Thyroid gland (tissue), 4 donors: ENCODE measurements around the gene FAM210A. TPM values are rescaled to one million over a fixed set of nuclear protein-coding genes. Genes with fewer than 3 reads are reported as not detected.

ENCODE experiments used
- DNase-seq, 2 donors: peaks; one replicate each; pipeline ENCODE4 v3.0.0-alpha.2; 2019
- H3K27ac ChIP-seq, 3 donors: fragments of 200-600 bp; sonication (generic); 1 replicate in 2 of 3; 2 replicates in 1 of 3; pipeline ENCODE4 v1.5.1; 2016 to 2019; ENCODE audit warnings: mild to moderate bottlenecking in 1 of 3, moderate library complexity in 1 of 3
- H3K27me3 ChIP-seq: fragments of 200-600 bp; sonication (generic); one replicate; pipeline ENCODE4 v1.5.1; 2019
- H3K36me3 ChIP-seq, 2 donors: fragments of 200-600 bp; sonication (generic); one replicate each; pipeline ENCODE4 v1.5.1; 2016 to 2019
- H3K4me1 ChIP-seq, 2 donors: fragments of 200-600 bp; sonication (generic); one replicate each; pipeline ENCODE4 v1.5.1; 2017 to 2019
- H3K4me3 ChIP-seq, 3 donors: fragments of 200-600 bp; sonication (generic); replicated peaks in 1 of 3; 1 replicate in 2 of 3; 2 replicates in 1 of 3; pipeline ENCODE4 v1.5.1; 2016; ENCODE audit warnings: mild to moderate bottlenecking in 1 of 3
- H3K9me3 ChIP-seq: fragments of 200-600 bp; sonication (generic); one replicate; pipeline ENCODE4 v1.5.1; 2017
- POLR2A ChIP-seq, 2 donors: fragments of 450-650 bp; IDR thresholded peaks; one replicate each; pipeline ENCODE4 v1.6.1; 2017; ENCODE audit warnings: antibody characterized with exemption in 2 of 2, mild to moderate bottlenecking in 2 of 2, moderate library complexity in 1 of 2
- WGBS, 2 donors: methylation state at CpG; one replicate each; pipeline ENCODE4 v1.1.5; 2017; 5-methylcytosine and 5-hydroxymethylcytosine counted together
- intact Hi-C: fragments of 100-400 bp; cut with DNase I; formaldehyde crosslinking; loops from one replicate; pipeline ENCODE4 v1.15.1; 2023
- total RNA-seq, 4 donors: library from RNA; depleted of rRNA; stranded (reverse); fragments of >200 nt; gene quantifications; one replicate each; pipeline ENCODE4 v1.2.3, GENCODE V29; 2016
- TF ChIP-seq, protein P1 (sequence below), 6 experiments: fragments of 200-600 bp in 3 of 6; fragments of 450-650 bp in 3 of 6; sonication (generic) in 3 of 6; IDR thresholded peaks; one replicate each; pipeline ENCODE4 v1.5.1; 2016 to 2019; ENCODE audit warnings: antibody characterized with exemption in 6 of 6, mild to moderate bottlenecking in 2 of 6, inconsistent platforms in 1 of 6, moderate library complexity in 1 of 6

Gene FAM210A, protein sequence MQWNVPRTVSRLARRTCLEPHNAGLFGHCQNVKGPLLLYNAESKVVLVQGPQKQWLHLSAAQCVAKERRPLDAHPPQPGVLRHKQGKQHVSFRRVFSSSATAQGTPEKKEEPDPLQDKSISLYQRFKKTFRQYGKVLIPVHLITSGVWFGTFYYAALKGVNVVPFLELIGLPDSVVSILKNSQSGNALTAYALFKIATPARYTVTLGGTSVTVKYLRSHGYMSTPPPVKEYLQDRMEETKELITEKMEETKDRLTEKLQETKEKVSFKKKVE
- total RNA-seq, result 10 to 100 TPM in 3 of 4 donors, 1 to 10 TPM in 1; 9.1 to 13.8 (median 12.1) TPM

DNA sequence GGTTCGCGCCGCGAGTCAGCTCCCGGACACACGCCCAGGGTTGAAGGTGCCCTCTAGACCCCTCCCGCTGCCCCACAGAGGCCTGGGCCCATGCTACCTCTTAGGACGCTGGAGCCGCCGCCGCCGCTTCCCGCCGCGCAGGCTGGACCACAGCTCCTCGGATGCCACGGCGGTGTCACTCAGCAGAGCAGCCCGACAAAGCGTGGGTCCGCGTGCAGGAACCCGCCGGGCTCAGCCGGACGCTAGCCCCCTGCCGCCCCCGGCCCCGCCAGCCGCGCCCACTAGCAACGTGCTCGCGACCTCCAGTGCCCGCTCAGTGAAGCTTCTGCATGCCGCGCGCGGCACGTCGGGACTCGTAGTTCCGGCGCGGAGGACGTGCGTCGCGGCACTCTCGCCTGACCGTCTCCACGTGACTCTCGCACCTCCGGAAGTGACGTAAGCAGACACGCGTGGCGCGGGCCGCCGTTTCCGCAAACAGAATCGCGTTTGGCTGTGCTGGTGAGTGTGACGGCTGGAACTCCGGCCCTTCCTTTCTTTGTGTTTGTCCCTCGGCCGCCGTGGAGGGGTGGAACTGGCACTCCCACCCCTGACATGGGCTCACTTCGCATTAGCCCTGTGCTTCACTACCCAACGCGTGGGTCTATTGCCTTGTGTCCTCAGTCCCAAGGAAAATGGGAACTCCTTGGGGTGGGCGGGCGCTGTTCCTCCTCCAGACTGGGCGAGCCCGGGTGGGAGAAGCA is at the start of gene FAM210A, which contains the start of gene RNMT:
Gene FAM210A, minus strand, starts transcription at position 327 of the 740 bp plus-strand sequence. CDS start 44,481 bp downstream, outside the sequence.
Gene RNMT, plus strand, starts transcription at position 442 of the 740 bp plus-strand sequence. CDS start 4,845 bp downstream, outside the sequence.
- Histone ChIP-seq H3K9me3 (no peaks in the 10 kb centered on the region), H3K36me3 (no peaks in the 10 kb centered on the region), H3K27ac (peak within 1 kb of the TSS; percentile 74 to 94 (median 87)), H3K4me3 (peak within 1 kb of the TSS; percentile 81 to 98 (median 86)), H3K4me1 (peaks cover 11 to 12% of the 10 kb centered on the region in 2 donors), H3K27me3 (no peaks in the 10 kb centered on the region)
- 0 to 5% methylated on average over 6 to 8 of the region's 76 CpGs for WGBS, 2 donors
- DNase-seq, result peak; percentile 95 to 97
- intact Hi-C loops, result loop anchor here (10.0 kb wide), 3 partner anchors 62 to 512 kb away; partner anchors contain the start of gene LDLRAD4
- TF ChIP-seq, protein P1, sequence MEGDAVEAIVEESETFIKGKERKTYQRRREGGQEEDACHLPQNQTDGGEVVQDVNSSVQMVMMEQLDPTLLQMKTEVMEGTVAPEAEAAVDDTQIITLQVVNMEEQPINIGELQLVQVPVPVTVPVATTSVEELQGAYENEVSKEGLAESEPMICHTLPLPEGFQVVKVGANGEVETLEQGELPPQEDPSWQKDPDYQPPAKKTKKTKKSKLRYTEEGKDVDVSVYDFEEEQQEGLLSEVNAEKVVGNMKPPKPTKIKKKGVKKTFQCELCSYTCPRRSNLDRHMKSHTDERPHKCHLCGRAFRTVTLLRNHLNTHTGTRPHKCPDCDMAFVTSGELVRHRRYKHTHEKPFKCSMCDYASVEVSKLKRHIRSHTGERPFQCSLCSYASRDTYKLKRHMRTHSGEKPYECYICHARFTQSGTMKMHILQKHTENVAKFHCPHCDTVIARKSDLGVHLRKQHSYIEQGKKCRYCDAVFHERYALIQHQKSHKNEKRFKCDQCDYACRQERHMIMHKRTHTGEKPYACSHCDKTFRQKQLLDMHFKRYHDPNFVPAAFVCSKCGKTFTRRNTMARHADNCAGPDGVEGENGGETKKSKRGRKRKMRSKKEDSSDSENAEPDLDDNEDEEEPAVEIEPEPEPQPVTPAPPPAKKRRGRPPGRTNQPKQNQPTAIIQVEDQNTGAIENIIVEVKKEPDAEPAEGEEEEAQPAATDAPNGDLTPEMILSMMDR (IDR thresholded peaks at IDR 0.05), result peak in 2 of 6 experiments; percentile 6 to 34
- TF ChIP-seq POLR2A (IDR thresholded peaks at IDR 0.05), result peak; percentile 16 to 81

DNA sequence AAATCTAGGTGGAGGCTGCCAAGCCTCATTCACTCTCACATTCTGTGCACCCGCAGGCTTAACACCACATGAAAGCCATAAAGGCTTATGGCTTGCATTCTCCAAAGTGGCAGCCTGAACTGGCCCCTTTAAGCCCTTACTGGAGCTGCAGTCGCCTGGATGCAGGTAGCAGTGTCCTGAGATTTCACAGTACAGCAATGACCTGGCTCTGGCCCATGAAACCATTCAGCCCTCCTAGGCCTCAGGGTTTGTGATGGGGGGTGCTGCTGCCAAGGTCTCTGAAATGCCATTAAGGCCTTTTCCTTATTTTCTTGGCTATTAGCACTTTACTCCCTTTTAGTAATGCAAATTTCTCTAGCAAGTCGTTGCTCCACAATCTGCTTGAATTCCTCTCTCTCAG is 48.7 kb upstream of the FAM210A start:
- no peaks in the 10 kb centered on the region for H3K27me3 ChIP-seq
- intact Hi-C loops, result no loop called here
- no peak overlapping the region for H3K27ac ChIP-seq
- no peak overlapping the region for H3K4me3 ChIP-seq
- H3K36me3 ChIP-seq, result no peaks in the 10 kb centered on the region
- 58 to 66% methylated on average over 3 of the region's 3 CpGs for WGBS, 2 donors
- H3K9me3 ChIP-seq, result no peaks in the 10 kb centered on the region
- H3K4me1 ChIP-seq, result no peaks in the 10 kb centered on the region
- no peak for TF ChIP-seq POLR2A (IDR thresholded peaks at IDR 0.05)
- TF ChIP-seq, protein P1 (IDR thresholded peaks at IDR 0.05), result no peak
- DNase-seq, result no peak

DNA sequence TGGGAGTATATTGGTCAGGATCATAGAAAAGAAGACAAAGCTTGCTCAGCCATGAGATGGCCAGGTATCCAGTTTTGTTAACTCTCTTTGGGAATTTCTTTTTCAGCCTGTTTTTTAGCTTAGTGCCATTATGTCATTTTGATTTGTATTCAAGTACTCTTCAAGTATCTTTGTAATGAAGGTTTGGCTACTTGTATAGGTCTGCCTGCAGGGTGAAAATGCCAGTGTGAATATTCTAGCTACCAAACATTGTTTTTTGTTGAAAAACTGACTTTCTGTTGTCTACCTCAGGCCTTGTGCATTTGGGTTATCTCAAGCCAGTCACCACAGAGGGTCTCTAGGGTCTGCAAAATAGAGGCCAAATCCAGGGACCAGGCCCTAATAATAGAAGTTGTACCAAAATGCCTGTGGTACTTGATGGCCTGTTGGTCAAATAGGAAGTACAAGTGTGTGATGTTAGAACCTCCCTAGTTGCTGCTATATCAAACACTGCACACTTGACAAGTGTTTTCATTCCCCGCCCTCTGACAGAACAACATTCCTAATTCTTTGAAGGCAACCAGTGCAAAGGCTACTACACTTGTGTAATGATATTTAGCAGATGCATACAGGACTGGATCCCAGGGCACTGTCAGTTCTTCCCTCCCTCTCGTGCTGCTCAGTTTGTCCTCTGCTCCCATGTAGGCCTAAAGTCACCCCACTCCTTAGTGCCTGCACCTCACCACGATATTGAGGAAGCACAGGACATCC is 36.5 kb upstream of the FAM210A start:
- intact Hi-C loops, result no loop called here
- no peaks in the 10 kb centered on the region for H3K27me3 ChIP-seq
- no peak for TF ChIP-seq POLR2A (IDR thresholded peaks at IDR 0.05)
- TF ChIP-seq, protein P1 (IDR thresholded peaks at IDR 0.05), result no peak
- no peak for DNase-seq
- no peak overlapping the region for H3K27ac ChIP-seq
- WGBS, 2 donors, result 96% methylated on average over 3 of the region's 3 CpGs
- H3K4me1 ChIP-seq, result peaks cover 0 to 7% of the 10 kb centered on the region in 2 donors
- H3K4me3 ChIP-seq, result no peak overlapping the region
- H3K36me3 ChIP-seq, result peaks cover 0 to 3% of the 10 kb centered on the region in 2 donors
- H3K9me3 ChIP-seq, result no peaks in the 10 kb centered on the region

DNA sequence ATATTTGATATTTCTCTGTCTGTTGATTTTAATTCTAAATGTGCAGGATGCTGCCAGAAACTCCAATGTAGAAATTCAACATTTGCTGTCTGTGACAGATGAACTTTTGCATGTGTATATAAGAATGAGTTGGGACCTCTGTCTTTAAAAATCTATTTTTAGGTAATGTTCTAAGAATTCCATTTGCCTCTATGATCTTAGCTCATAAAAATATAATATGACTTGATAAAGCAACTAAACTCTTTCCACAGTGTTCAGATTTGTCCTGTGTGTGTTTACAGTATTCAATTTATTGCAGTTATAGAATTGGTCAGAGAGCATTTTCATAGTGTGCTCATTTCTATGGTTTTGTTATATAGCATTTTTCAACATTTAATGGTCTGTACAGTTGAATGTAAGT is 33.7 kb upstream of the FAM210A start:
- H3K36me3 ChIP-seq, result peaks cover 13% of the 10 kb centered on the region in 2 donors
- intact Hi-C loops, result no loop called here

More for the DNA sequence above, 33.7 kb upstream of the FAM210A start:
- no peak overlapping the region for H3K4me3 ChIP-seq
- no peak for DNase-seq
- no peaks in the 10 kb centered on the region for H3K9me3 ChIP-seq
- peaks cover 0 to 7% of the 10 kb centered on the region in 2 donors for H3K4me1 ChIP-seq
- H3K27me3 ChIP-seq, result no peaks in the 10 kb centered on the region
- no peak overlapping the region for H3K27ac ChIP-seq
- TF ChIP-seq, protein P1 (IDR thresholded peaks at IDR 0.05), result no peak
- no peak for TF ChIP-seq POLR2A (IDR thresholded peaks at IDR 0.05)
